Measurements from ENCODE around the gene XRCC1. TPM values are rescaled to one million over a fixed set of nuclear protein-coding genes. Genes with fewer than 3 reads are reported as not detected.

XRCC1 gene
- total and polyA plus RNA-seq, 2 of the 8 experiments (the other 6 are each of a cell fraction or from before 2014, with no cell fraction given): 42.5 to 44.4 TPM

DNA sequence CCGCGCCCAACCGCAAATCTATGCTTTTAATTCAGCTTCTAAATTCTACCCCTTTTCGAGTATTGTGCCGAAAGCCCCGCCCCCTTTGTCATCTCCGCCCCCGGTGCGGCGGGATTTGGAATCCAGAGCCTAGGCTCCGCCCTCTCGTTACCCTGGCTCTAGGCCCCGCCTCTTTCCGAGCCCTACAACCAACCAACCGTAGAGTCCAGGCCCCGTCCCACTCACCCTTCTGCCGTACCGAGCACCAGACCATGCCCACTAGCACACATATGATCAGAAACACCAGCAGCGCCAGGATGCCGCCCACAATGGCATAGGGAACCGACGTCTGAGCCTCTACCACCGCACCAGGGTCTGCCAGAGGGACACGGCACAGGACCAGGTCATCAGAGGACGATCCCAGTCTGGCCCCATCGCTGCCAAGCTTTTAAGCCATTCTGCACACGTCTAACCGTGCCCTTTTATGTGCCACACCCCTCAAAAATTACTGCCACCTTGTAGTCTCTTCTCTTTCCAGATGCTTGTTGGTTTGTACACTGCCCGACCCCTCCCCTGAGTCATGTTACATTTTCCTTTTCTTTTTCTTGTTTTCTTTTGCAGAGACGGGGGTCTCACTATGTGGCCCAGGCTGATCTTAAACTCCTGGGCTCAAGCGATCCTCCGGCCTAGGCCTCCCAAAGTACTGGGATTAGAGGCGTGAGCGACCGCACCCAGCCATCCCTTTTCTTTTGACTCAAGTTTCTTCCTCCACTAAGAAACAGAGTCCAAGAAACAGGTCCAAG is 48.8 kb upstream of the XRCC1 start (continued):
- no peak for TF ChIP-seq HDAC2 (IDR thresholded peaks at IDR 0.05; ENCODE audit: borderline replicate concordance in 1 of 2, low read depth in 2 of 2, low read length in 2 of 2)
- no peak for TF ChIP-seq RXRA (IDR thresholded peaks at IDR 0.05; ENCODE audit: insufficient read depth, low read depth, low read length)
